BE2C (cell line): Measurements from ENCODE around the gene TLN1.
A peak's percentile ranks its signal among the peaks of the same experiment; 100 is the strongest.

ENCODE experiments used
- DNase-seq: peaks from one replicate; pipeline ENCODE4 v3.0.0-alpha.2; 2020
- H3K27me3 ChIP-seq: fragments of 250-450 bp; sonication (Bioruptor Pico); 2 replicates; pipeline ENCODE4 v1.5.1; 2020; ENCODE audit warnings: mild to moderate bottlenecking
- H3K36me3 ChIP-seq: fragments of 250-450 bp; sonication (Bioruptor Pico); 2 replicates; pipeline ENCODE4 v1.5.1; 2020; ENCODE audit warnings: mild to moderate bottlenecking
- H3K4me1 ChIP-seq: fragments of 250-450 bp; sonication (Bioruptor Pico); 2 replicates; pipeline ENCODE4 v1.5.1; 2020
- H3K4me3 ChIP-seq: 2 replicates; pipeline ENCODE4 v1.5.1; 2011; ENCODE audit warnings: low read depth, low read length
- H3K9me3 ChIP-seq: fragments of 250-450 bp; sonication (Bioruptor Pico); 2 replicates; pipeline ENCODE4 v1.5.1; 2020
- TF ChIP-seq, protein P1 (sequence below): IDR thresholded peaks from 2 replicates; pipeline ENCODE4 v1.5.1; 2012; ENCODE audit warnings: mild to moderate bottlenecking, low read depth, low read length

The TLN1 gene

GRCh38 chr9:35756275-35757225, 24.6 kb upstream of the TLN1 start:
- no peaks in the 10 kb centered on the region for H3K9me3 ChIP-seq
- peaks cover 10% of the 10 kb centered on the region for H3K36me3 ChIP-seq
- TF ChIP-seq, protein P1, sequence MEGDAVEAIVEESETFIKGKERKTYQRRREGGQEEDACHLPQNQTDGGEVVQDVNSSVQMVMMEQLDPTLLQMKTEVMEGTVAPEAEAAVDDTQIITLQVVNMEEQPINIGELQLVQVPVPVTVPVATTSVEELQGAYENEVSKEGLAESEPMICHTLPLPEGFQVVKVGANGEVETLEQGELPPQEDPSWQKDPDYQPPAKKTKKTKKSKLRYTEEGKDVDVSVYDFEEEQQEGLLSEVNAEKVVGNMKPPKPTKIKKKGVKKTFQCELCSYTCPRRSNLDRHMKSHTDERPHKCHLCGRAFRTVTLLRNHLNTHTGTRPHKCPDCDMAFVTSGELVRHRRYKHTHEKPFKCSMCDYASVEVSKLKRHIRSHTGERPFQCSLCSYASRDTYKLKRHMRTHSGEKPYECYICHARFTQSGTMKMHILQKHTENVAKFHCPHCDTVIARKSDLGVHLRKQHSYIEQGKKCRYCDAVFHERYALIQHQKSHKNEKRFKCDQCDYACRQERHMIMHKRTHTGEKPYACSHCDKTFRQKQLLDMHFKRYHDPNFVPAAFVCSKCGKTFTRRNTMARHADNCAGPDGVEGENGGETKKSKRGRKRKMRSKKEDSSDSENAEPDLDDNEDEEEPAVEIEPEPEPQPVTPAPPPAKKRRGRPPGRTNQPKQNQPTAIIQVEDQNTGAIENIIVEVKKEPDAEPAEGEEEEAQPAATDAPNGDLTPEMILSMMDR = peak; percentile 63
- peak overlapping the region; percentile 80 for H3K4me3 ChIP-seq
- no peaks in the 10 kb centered on the region for H3K27me3 ChIP-seq
- no peaks in the 10 kb centered on the region for H3K4me1 ChIP-seq
- DNase-seq = peak; percentile 76

- no peaks in the 10 kb centered on the region for H3K27me3 ChIP-seq
- DNase-seq = no peak
- H3K36me3 ChIP-seq = peaks cover 10% of the 10 kb centered on the region
- H3K4me3 ChIP-seq = no peak overlapping the region
- H3K4me1 ChIP-seq = no peaks in the 10 kb centered on the region
- H3K9me3 ChIP-seq = no peaks in the 10 kb centered on the region
- TF ChIP-seq, protein P1 = no peak
Measured at GRCh38 chr9:35755071-35755470, 23.1 kb upstream of the TLN1 start.

DNA sequence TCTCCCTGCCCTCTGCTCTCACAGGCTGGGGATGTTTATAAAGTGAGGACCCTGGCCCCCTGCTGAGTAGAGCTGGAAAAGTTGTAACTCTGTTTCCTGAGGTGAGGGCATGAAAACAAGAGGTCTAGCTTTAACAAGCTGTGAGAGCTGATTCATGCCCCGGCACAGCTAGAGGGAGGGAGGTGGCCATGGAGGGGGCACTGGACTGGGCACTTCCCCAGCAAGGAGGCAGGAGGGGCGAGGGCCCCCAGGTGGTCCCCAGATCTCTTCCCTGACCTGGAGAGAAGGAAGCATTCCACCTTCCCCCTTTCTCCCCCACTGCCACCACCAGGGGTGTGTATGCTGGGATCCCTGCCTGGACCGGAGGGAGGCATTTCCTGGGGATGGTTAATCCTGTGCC, 22.3 kb upstream of the TLN1 start, which contains the start of gene MSMP:
Gene MSMP, minus strand, starts transcription at position 13 of the 400 bp plus-strand sequence. CDS start 147 bp downstream, outside the sequence.
- Histone ChIP-seq H3K4me1 (no peaks in the 10 kb centered on the region), H3K9me3 (no peaks in the 10 kb centered on the region), H3K36me3 (peaks cover 10% of the 10 kb centered on the region), H3K27me3 (no peaks in the 10 kb centered on the region), H3K4me3 (no peak within 1 kb of the TSS)
- TF ChIP-seq, protein P1 = no peak
- no peak for DNase-seq

DNA sequence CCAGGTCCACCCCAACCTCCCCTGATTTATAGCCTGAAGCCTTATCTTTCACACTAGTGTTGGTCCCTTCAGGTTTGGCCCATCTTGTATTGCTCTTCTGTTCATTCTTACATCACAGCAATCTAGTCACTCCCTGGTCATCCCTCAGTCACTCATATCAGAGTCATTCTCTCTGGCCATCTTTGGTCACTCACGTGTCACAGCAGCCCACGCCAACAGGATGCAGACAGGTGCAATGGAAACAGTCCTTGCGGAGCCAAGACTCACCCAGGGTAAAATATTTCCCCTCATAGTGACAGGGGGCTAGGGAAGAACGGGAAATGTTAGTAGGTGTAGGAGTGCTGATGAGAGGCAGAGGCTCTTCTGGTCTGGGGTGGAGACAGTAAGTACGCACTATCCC, 21.5 kb upstream of the TLN1 start:
- TF ChIP-seq, protein P1 = no peak
- DNase-seq = no peak
- no peaks in the 10 kb centered on the region for H3K27me3 ChIP-seq

DNA sequence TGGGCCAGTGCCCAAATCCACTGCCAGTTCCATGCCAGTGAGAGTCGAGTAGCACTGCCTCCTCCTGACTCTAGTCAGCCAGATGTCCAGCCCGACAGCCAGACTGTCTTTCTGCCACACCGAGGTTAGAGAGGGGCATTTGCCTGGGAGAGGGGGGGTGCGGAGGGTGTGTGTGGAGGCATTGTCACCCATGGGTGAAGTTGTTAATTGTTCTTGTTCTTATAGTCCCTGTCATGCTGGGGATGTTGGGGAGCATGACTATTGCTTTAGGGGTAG, 18.2 kb upstream of the TLN1 start:
- peaks cover 3% of the 10 kb centered on the region for H3K4me1 ChIP-seq
- no peaks in the 10 kb centered on the region for H3K9me3 ChIP-seq
- no peak for DNase-seq
- H3K36me3 ChIP-seq = peaks cover 10% of the 10 kb centered on the region
- no peaks in the 10 kb centered on the region for H3K27me3 ChIP-seq
- peak overlapping the region; percentile 92 for H3K4me3 ChIP-seq
- TF ChIP-seq, protein P1 = no peak

More for the DNA sequence above, 21.5 kb upstream of the TLN1 start:
- peaks cover 10% of the 10 kb centered on the region for H3K36me3 ChIP-seq
- no peaks in the 10 kb centered on the region for H3K4me1 ChIP-seq
- no peak overlapping the region for H3K4me3 ChIP-seq
- no peaks in the 10 kb centered on the region for H3K9me3 ChIP-seq
